ENCODE results near the gene SKI.

The SKI gene

DNA sequence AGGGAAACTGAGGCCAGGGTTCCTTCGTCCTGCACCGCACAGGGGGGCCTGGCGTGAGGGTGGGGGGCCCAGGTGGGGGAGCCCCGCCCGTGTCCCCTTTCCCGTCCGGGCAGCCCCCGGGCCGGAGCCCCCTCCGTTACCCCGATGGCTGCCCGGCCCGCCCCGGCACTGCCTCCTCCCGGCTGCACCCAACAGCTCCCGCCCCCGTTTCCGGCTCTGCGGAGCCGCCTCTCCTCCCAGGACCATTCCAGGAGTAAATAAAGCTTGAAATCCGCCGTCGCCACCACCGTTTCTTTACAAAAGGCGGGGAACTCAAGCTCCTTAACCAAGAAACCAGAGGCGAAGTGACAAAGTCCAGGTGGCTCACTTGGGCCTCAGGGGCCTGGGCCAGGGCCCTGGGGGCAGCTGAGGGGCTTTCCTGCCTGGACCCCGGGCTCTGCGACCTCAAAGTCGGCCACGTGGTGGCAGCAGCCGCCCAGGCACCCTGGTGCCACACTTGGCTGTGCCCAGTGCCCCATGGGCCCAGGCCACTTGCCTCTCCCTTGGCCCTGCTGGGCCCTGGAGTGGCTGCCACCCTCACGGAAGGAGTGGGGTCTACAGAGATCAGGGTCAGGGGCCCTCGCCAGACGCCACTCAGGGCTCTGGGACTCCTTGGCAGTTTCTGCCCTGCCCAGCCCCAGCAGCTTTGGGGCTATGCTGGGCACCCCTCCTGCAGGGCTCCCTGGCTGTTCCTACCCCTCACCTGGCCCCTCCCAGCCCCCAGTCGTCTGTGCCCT lies 33.0 kb upstream of the SKI start:
- DNase-seq: peak; percentile 89

DNA sequence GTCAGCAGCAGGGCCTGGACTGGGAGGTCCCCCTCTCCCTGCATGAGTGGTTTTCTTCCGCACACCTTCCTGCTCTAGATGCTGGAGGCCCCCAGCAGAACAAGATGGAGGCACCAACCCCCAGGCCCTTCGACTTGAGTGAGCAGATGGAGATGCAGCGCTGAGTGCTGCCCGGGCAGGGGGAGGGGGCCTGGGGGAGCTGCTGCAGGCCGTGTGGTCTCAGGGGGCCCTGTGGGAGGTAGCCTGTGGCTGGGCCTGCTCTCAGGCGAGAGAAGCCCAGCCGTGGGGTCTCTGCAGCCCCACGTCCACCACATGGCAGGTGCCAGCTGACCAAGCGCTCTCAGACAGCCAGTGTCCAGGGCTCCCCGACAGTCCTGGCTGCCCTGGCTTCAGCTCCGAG lies 32.3 kb upstream of the SKI start:
- no peak for DNase-seq

DNA sequence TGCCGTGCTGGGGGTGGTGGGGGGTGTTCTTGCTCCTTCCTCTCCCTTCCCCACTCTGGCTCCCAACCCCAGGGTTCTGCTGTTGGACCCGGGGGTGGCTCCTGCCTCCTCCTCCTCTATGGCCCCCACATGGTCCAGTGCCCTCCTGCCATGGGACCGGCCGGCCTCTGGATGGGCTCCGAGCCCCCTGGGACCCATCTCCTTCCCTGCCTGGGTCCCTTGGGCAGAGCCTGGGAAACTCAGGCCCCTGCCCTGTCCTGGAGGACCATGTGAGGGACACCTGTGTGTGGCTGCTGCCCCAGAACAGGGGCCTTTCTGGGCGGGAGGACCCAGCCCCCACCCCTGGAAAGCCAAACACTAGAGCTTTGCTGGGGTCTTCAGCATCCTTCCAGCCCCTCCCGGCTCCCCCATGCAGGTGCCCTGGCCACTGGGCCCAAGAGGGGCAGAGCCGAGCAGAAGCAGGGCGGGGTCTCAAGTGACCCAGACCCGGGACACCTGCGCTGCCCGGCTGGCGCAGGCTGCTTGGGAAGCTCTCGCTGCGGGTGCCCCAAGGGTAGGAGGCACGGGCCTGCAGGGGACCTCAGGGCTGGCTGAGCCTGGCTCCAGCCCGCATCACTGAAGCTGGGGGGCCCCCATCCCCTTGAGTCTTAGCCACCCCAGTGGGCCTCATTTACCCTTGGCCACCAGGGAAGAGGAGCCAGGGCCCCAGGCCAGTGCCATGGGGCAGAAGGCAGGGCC lies 31.0 kb upstream of the SKI start:
- DNase-seq: no peak

DNA sequence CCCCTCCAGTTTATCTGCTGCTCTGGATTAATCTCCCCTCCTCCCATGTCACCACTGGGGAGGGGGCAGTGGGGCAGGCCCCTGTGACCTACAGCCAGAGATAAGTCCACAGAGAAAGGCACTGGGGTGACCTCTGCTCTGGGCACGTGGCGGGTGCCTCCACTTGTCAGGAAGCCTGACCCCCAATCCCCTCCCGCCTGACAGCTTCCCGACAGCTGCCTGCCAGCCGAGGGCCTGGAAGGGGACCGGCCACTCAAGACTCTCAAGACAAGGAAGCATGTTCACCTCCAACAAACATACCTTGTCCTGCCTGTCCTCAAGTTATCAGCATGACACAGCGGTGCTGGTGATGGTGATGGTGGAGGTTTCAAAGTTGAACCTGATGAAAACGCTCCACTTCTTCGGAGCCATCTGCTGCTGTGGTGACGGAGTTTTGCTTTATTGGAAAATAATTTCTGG lies 30.4 kb upstream of the SKI start:
- no peak for DNase-seq

DNA sequence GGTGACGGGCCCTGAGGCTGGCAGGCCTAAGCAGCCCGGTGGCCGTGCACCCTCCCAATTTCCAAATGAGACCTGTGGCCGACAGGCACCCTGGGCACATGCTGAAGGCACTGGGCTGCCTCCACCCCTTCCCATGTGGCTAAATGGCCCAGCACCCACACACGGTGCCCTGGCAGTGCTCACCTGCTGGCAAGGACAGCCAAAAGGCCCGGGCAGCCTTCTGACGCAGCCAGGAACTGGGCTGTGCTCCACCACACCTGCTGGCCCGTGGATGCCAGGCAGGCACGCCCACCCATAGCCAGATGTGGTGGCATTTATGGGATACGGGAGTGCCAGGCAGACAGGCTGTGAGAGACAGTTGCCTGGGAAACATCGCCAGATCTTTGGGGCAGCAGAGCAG lies 29.5 kb upstream of the SKI start:
- no peak for DNase-seq

DNA sequence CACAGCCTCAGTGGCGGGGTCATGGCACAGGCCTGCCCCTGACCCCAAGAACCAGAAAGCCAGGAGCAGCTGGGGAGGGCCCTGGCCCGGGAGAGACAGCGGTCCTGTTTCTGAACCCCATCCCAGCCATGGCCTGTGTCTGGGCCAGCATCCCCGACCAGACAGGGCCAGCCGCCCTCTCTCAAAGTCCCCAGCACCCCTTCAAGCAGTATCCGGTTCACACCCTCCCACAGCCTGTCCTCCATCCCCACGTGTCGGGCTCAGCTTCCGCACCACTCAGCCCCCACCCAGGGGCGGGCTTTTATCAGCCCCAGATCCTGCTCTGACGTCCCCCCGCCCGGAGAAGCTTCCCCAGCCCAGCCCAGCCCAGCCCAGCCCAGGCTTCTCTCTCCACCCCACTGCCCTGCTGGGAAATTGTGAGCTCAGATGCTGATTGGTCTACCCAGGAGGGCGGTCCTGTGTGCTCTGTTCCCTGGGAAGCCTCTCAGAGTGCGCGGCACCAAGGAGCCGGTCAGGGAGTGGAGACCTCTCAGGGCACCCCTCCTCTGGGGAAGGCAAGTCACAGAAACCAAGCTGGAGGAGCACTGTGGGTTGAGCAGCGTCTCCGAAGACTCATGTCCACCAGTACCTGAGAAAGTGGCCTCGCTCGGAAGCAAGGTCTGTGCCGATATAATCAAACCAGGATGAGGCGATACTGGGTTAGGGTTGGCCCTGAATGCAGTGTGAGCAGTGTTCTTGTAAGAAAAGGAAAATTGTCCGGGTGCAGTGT lies 28.9 kb upstream of the SKI start:
- DNase-seq: peak; percentile 86

DNA sequence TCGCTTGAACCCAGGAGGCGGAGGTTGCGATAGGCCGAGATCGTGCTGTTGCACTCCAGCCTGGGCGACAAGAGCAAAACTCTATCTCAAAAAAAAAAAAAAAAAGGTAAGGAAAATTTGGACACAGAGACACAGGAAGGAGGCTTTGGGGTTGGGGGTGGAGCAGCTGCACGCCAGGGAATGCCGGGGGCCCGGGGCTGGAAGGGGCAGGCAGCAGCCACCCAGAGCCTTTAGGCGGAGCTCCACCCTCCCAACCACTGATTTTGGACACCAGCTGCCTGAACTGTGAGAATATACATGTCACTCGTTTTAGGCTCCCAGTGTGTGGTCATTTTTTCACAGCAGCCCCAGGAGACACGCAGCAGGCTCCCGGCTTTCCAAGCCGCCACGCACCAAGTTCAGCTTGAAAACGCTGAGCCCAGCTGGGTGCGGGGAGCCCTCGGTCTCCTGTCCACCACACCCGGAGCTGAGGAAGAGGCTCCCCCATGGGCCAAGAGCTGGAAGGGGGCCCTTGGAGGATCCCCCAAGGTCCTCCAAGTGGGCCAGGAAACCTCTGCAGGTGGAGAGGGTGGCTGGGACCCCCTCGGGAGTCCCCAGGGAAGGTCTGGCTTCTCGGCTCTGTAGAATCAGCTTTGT lies 27.7 kb upstream of the SKI start:
- no peak for DNase-seq

DNA sequence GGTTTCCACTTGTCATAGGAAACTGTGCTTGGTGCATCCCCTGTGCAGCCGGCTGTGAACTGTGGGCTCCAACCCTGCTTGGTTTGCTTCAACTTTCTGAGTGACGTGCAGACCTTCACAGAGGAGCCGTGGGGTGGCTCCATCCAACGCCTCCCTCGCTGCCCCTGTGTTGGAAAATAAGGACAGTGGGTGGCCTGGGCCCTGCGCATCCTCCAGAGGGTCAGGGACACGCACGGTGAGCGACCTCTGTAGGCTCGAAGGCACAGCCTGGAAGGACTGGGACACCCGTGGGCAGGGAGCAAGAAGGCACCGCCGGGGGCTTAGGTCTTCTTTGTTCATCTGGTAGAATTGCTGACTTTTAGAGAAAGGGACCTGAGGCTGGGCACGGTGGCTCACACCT lies 27.1 kb upstream of the SKI start:
- DNase-seq: no peak

DNA sequence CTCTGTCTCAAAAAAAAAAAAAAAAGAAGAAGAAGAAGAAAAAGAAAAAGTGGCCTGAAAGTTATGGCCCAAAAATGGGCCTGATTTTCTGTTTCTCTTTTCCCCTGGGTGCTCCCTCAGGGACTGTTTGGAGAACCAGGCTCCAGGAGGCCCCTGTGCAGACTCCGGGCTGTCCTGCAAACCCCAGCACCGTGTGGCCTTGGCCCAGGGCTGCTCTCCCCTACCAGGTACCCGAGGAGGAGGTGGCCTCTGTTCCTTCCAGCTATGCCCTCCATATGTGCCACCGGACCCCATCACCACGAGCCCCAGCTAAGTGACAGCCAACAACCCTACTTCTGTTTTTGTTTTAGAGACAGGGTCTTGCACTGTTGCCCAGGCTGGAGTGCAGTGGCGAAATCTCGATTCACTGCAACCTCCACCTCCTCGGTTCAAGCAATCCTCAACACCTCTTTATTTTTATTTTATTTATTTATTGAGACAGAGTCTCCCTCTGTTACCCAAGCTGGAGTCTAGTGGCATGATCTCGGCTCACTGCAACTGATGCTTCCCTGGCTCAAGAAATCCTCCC lies 26.0 kb upstream of the SKI start:
- DNase-seq: no peak

DNA sequence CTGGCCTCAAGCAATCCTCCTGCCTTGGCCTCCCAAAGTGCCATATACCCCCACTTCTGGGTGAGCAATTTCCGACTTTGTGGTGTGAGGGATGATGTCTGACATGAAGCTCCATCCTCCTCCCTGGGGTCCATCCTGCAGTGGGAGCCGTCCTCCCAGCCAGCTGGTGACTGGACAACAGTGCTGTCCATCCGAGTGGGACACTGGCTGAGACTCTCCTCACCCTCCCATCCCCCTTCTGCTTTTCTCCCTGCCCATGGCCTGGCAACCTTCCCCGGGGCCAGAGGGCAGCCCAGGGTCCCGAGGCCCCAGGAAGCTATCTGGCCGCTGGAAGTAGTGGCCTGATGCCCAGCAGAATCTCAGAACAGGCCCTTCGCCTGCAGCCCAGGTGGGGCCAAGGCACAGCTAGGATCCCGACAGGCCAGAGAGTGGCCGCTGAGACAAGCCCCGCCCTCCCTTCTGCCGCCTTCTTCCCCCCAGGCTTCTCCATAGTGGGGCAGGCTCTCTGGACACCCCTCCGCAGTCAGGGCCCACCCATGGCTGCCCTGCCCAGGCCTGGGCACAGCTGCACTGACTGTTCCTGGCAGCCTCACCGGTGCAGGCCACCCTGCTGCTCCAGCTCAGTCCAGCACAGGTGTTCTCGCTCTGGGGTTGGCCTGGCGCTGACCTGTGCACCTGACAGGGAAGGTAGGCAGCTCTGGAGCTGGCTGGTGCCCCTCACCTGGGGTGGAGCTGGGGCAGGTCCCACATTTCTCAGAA lies 25.1 kb upstream of the SKI start:
- no peak for DNase-seq

DNA sequence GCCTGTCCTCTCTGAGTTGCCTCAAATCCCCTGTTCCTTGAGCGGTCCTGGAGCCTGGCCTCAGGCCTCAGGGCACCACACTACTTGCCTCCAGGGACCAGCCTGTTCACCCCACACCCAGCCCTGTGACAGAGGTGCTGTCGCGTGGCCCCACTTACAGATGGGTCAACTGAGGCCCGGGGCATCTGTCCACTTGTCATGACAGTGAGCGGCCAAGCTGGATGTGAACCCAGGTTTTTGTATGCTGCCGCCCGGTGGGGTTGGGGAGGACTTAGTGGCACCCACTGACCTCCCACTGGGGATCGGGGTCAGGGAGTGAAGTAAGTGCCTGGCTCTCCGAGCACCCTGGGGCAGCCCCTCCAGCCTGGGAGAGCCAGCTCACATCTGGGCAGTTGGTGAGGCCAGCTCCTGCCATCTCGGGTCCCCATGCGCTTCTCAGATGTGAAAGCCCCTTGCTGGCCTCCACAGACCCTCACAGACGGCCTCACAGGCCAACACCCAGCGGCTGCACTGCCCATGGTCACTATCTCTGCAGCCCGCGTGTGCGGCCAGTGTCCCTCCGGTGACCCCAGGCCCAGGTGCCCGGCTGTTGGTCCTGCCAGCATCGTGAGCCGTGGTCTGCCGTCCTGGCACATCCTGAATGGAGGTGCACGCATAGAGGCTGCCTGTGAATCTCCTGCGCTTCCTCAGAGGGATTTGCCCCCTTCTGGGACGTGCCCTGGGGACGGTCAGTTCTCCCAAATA lies 24.3 kb upstream of the SKI start:
- DNase-seq: no peak

DNA sequence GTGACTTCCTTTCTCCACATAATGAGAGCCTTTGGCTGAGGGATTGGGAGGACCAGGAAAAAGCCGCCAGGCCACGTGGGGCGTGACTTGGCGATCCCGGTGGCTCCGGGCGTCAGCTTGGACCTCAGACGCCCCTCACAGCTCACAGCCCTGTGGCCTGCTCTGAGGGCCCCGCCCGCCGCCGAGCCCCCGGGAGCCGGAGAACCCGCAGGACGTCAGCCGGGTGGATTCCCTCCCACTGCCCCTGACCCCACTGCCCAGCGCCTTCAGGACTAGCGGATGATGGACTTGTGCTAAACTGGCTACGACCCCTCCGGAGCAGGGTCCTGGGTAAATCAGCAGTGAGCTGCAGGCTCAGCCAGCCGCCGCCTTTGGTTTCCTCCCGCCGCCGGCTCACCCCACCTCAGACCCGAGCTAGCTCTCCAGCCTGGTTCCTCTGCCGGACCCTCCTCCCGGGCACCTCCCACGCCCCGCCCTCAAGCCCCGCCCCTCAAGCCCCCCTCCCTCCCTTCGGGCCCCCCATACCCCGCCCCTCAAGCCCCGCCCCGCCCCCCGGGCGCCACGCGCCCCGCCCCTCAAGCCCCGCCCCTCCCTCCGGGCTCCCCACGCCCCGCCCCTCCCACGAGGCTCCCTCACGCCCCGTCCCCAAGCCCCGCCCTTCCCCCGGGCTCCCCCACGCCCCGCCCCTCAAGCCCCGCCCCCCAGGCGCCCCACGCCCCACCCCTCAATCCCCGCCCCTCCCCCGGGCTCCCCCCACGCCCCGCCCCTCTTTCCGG lies 23.5 kb upstream of the SKI start:
- no peak for DNase-seq

DNA sequence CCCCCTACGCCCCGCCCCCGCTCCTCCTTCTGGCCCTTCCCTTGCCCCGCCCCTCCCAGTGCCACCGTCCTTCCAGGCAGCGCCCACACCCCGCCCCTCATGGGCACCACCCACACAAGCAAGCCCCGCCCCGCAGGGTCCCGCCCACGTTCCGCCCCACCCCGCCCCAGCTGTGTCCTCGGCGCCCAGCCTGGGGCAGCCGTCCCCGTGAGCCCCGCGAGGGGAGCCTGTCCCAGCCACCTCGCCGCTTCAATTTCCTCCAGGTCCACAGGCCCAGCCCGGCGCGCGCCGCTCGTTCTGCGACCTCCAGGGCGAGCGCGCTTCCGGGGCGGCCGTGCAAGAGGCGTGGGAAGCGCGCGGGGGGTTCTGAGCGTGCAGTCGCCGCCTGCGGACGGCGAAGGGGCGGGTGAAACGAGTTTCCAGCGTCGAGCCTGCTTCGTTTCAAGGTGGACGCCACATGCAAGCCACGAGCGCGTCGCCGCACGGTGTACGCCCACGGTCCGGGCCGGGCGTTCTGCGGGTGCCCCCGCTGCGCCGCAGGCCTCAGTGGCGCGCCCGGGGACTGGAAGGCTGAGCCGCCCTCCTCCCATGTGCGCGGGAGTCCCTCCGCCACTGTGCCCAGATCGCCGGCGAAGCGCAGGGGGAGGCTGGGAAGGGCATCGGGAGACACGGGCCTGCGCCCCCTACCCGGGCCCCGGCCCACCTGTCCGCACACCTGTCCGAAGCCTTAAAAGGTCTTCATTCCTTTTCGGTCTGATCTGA lies 22.7 kb upstream of the SKI start:
- peak; percentile 94 for DNase-seq

DNA sequence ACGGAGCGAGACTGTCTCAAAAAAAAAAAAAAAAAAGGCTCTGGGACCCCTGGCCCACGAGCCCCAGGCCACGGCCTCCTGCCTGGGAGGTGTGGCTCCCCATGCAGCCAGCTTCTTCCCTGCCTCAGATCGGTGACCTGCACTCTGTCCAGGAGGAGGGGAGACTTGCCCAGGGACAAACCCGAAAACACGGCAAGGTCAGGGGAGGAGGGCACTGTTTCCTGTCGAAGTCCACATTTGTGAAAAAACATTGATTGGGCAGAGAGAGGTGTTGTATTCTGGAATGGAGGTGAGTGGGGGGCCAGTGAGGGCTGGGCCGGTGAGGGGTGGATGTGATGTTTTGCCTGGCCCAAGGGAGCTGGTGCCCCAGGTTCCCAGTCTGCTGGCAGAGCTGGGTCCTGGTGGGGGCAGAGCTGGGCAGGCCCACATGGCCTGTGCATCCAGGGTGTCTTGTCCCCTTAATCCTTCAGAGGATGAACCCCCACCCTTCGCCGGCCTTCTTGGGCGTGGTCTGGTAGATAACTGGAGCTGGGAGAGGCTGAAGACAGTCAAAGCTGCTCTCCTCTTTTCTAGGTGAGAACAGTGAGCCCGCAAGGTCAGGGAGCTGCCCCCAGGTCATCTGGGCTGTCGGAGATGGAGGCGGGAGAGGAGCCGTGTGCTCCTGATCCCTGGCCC lies 21.2 kb upstream of the SKI start:
- no peak for DNase-seq

DNA sequence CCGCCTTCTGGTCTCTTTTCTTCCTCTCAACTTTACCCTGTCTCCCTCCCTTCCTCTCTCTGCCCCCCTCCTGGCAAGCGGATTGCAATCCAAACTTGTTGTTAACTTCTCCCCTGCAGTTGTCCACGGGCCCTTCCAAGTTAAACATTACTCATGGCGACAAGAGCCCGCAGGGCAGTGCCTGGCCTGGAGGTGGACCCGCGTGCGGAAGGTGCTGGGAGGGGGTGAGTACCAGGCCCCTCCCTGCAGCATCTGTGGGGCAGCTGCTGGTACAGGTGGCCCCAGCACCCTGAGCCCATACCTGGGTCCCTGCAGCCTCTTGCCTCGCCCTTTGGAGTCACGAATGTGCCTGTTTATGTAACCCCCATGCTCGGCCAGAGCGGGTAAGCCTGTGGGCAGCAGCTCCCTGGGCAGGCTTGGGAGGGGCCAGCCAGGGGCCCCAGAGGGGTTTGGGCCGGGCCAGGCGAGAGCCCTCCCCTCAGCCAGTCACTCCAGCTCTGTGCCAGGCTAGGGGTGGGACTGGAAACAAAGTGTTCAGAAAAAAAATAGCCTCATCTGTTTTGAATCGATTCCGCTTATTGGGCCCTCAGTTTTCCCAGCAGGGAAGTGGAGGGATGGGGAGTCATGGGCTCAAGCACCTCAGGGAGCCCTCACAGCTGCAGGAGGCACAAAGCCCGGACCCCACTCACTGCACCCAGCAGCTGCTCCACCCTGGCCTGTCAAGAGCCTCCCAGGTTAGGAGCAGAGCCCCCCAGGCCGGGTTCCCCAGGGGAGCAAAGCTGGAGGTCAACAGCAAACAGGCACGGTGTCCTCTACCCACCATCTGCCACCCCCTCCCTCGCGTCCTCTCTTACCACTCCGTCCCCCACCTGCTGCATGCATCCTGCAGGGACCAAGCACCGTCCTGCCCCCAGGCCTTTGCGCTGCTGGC lies 19.5 kb upstream of the SKI start:
- no peak for DNase-seq

DNA sequence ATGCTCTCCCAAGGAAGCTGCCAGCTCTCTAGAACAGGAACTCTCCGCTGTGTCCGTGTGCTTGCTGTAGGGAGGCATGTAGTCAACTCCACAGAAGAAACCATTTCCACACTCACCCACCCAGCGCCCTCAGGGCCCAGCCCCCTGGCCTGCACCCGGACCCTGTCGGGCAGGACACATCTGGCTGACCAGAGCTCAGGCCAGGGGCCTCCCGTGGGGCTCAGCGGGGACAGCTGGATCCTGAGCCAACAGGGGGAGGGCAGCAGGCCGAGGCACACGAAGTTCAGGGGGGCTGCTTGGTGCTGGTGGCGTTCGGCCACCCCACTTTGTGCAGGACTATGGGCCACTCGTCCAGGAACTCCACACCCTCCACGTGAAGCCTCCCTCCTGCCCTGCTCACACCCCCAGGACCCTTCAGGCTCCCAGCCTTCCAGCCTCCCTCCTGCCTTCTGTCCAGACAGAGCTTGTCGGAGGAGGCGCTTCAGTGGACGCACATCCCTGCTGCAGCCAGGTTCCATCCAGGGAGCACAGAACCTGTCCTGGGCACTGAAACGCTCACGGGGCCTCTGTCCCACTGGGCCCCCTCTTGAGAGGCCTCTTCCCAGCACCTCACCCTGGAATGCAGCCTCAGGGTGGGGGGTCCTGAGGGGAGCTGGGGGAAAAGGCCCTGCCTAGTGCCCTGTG lies 18.6 kb upstream of the SKI start:
- no peak for DNase-seq

DNA sequence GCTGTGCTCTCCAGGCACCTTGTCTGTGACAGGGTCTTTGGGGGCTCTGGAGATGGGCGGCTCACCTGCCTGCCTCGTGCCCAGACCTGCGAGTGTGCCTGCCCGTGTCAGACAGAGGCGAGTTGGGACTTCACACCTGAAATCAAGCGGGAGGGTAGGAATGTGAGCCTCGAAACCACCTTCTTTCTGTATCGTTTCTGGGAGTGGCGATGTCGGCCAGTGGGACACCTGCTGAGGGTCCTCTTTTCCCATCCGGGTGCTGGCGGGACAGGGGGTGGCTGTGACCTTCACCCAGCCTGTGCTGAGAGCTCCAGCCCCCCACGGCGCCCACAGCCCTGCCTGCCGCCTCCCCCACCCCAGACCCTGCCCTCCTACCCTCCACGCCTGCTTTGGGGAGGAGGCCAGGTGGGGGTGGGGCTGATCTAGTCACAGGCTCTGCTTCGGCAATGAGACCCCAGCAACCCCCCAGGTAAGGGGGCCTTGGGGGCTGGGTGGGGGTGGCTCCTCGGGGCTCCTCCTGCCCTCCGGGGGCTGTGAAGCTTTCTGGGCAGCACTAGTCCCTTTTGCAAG lies 17.9 kb upstream of the SKI start:
- no peak for DNase-seq

All from stimulated activated CD8-positive, alpha-beta memory T cell treated with anti-CD3 and anti-CD28 coated beads, Interleukin-4, amount 100 ng/mL, for 48 hours (primary cell).